Amygdala (tissue), 56 donors: Measurements from ENCODE around the gene PLEKHA6.

ENCODE experiments used
- DNase-seq, 56 donors: peaks; one replicate each; lab custom pipeline; 2025; lab: John Stamatoyannopoulos, UW

The PLEKHA6 gene

DNA sequence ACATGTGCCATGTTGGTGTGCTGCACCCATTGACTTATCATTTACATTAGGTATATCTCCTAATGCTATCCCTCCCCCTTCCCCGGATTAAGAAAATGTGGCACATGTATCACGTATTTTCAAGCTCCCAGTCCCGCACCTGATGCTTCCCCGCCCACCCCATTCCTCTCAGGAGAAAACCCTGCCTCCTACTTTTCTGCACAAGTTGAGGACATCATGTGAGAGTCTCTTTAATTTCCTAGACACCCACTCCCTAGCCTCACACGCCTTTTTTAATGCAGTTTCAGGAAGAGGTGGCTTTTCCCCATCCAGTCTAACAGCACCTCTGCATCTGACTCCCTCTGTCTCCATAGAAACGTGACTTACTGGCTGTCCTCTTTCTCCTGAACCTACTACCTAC lies 87.8 kb downstream of the PLEKHA6 start:
- no peak for DNase-seq

DNA sequence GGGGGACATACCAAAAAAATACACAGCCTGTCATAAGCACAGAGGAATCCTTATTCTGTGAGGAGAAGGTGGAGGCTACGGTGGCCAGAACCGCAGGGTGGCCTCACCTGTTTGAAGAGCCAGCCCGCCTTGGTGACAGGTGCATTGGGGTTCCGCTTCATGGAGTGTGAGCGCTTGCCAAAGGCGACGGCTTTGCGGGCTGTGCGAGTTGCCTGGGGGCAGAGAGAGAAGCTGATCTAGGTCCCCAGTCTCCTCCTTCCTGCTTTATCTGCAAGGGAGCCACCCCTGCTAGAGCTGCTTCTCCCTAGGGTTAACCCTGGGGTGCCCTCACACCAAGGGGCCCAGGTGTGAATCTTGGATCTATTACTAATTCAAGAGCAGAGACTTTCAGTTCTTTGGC lies 91.6 kb downstream of the PLEKHA6 start:
- DNase-seq = no peak

DNA sequence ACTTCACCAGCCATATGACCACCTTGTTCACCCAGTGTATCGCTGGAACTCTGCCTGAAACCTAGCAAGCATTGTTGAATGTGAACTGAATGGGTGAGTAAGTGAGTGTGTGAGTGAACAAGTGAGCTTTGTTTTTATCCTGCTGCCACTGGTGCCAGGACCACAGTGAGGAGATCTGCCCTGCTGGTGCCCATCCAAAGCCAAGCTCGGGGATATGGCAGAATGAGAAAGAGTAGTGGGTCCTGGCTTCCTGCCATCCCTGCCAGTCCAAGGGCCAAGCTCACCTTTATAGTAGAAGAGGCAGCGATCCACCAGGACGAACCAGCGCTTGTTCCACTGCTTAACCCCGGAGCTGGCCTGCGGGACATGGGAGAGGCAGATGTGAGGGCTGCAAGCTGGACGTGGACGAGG lies 92.5 kb downstream of the PLEKHA6 start:
- DNase-seq = peak in 45 of 56 donors; percentile 24 to 88 (median 59)

DNA sequence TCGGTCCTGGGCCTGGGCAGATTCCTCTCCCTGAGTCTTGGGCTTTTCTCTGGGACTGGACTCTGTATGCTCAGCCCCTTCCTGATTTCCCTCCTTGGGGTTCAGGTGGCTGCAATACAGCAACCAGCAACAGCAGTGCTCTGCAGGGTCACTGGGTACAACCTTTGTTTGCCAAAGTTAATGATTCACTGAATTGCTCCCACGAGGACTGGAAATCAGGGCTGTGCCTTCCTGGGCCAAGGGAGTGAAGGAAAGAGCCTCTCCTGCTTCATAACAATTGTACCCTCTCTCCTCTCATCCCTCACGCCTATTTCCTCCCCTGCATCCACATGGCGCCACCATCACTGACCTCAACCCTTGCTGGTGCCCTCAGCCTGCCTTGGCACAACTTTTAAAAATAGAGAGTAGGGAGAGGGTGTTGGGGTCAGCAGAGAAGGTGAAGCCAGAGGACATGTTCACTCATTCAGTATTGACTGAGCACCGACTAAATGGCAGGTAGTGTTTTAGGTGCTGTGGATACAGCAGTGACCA lies 93.2 kb downstream of the PLEKHA6 start:
- no peak for DNase-seq

DNA sequence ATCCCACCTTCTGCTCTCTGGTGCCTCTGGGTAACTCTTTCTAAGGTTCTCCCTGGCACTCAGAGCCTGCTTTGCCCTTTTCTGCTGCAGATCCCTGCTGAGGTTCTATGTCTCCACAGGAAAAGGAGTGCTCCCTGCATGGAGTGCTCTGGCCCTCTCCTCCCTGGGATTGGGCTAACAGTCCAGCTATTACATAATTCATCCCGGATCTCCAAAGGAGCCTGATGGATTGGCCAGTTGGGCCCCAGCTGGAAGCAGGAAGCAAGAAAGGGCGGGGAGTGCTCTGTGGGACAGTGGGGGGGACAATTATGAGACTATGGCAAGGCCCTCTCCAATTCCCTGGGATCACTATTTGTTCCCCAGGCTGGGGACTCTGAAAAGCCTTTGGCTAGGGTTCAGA lies 94.1 kb downstream of the PLEKHA6 start:
- DNase-seq = no peak

DNA sequence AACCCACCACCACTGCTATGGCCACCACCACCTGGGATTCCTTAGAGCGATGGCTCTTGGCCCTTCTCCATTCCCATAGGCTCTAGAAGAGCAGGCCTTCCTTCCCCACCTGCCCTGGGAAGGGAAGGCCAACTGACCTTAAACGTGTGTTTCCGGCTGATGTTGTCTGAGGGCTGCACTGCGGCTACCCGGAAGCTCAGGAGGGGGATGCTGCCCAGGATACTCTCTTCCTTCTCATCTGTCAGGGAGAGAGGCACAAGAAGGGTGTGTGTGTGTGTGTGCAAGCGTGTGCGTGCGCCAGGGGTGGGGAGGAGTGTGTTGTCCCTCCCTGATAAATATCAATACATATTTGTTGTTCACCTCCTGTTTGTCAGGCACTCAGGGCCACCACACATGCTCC lies 94.9 kb downstream of the PLEKHA6 start:
- DNase-seq = no peak

DNA sequence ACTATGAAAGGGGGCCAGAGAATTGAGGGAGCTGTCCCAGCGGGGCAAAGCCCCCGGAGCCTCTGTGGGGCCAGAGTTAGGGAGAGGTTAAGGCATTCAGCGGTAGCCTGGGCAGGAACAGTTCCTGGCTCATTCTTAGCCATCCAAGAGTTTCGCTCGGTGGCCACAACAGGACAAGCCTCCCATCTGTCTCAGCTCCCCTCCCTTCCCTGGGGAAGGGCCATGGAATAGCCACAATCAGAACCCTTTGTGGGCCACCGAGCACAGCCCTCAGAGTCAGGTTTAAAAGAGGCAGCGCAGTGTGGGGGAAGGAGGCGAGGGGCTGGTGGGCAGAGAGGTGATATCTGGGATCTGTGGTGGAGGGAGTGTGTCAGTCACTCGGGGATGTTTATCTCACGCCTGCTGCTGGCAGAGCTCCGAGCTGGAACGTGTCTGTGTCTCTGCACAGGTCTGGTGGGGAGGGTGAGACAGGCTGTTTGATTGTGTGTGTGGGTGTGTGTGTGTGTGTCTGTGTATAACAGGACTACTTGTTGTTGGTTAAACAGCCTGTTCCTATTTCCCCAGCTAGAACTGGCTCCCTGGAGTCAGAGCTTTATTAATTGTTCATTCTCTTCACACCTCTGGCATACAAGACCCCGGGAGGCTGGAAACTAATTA lies 96.3 kb downstream of the PLEKHA6 start:
- peak in 16 of 56 donors; percentile 24 to 69 (median 49) for DNase-seq

DNA sequence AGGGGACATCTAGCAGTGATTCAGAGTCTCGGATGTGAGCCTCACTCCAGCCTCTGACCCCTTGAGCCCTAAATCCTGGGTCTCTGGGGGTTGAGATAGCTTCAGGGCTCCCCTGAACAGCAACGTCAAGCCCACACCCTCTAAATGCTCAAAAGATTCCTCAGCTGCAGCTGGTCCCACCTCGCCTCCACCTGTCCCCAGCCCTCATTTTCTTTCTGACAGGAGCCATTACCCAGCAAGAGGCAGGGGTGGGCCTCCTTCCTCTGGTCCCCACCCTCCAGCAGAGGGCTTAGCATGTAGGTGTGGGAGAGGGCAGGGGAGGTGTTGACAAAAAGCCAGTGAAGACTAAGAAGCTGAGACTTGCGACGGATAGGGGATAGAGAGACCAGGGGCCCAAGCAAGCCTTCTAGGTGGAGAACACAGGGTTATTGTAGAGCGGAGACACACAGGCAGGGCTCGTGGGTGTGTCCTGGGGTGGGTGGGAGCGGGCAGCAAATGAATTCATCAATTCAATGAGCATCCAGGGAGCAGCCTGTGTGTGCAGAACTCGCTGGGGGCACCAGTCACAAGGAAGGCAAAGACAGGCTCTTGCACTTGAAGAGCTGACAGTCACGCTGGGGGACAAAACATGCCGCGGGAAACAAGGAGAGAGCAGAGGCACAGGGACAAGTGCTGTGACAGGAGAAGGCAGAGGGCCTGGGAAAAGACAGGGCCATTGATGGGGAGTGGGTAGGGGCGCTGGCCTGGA lies 97.0 kb downstream of the PLEKHA6 start:
- DNase-seq = peak in 3 of 56 donors; percentile 28 to 60 (median 47)

DNA sequence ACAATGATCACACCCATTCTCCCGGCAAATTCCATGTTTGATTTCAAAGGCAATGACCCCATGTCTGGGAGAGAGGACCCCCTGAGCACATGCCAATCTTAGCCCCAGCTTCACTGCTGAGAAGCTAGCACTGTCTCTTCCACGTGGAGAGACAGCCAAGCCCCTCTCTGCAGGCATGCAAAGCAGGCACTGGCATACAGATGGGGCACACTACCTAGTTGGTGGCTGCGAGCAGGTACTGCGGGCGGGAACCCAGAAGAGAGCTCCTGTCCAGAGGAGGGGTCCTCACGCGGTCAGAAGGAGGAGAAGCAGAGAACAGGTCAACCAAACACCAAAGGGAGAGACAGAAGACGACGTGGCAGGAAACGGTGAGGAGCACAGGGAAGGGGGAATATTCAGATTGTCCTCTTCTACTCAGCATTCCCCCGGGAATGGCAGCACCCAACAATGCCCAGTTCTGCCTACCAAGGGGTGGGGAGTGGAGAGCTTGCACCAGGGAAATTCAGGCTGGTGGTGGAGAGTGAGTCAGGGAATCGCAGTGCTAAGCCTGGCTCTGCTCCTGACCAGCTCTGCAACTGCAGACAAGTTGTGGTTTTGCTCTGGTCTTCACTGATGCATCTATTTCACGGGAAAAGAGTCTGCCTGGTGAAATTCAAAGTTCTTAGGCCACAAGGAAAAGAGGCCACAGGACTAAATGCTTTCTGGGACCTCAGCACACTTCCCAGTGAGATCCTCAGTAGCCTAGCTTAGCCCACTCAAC lies 97.8 kb downstream of the PLEKHA6 start:
- no peak for DNase-seq

DNA sequence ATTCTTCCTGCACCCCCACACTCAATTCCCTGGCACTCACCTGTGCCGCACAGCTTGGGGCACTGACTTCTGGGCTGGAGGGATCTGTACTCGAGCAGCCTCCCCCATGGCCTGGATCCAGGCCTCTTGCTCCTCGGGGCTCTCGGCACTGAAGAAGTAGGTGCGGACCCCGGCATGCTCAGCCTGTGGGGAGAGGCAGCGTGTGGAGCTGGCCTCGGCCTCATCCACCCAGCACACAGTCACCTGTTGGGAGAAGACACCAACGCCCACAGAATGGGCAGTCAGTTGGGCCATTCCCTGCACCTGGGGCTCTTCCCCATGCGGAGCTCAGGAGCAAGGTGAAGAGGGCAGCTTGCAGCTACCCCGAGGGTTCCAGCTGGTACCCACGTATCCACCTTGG lies 98.5 kb downstream of the PLEKHA6 start:
- no peak for DNase-seq

DNA sequence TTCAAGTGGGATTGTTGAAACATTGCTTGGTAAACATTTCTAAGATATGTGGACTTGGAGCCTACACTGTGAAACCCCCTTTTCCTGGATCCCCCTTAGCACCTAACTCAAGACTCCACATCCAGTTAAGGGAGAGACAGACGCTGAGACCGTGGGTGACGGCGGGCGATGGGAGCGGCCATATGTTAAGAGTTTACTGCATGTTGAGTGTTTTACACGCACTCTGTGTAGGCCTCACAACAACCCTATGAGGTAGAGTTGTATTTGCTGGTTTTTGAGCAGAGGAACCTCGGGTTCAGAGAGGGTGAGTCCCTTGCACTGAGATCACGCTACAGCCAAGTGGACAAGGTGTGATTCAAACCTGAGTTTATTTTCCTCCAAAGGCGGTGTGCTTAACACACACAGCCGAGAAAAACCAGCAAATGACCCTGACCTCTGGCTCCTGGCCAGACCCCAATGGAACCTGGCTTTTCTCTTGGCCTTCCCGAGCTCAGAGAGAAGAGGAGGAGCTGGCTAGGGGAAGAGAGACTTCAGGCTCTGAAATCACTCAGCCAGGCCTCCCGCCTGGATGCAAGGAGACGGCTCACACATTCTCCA lies 99.0 kb downstream of the PLEKHA6 start:
- no peak for DNase-seq

DNA sequence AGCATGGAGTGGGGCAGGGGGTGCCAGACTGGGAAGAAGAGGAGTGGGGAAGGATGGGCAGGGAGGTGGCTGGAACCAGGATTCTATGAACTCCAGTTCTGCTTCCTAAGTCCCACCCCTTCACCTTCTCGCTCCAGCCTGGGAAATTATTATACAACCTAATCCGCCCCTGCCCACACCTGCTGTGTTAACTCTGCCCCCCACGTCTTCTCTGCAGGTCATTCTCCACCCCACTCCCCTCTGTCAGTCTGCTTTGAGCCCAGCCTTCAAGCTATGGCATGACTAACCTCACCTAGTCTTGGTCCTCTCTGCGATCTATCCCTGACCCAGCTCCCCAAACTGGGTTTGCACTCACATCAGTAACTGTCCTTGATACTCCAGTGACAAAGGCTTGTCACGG lies 99.9 kb downstream of the PLEKHA6 start:
- DNase-seq = no peak

DNA sequence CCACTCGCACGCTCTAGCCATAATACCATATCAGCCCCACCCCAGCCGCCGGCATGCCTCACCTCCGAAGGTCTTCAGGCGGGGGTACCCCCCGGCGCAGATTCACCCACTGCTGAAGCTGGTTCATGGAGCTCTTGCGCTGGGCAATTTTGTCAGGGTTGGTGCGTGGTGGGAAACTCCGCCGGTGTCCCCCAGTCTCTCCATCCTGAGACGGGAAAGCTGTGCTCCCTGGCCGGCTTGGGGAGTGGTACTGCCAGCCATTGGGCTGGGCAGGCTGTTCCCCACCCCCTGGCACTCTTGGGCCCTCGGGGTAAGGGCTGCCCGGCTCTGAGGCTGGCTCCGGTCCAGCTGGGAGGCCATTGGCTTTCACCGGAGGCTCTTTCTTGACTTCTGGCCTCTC lies 100.5 kb downstream of the PLEKHA6 start:
- DNase-seq = no peak

DNA sequence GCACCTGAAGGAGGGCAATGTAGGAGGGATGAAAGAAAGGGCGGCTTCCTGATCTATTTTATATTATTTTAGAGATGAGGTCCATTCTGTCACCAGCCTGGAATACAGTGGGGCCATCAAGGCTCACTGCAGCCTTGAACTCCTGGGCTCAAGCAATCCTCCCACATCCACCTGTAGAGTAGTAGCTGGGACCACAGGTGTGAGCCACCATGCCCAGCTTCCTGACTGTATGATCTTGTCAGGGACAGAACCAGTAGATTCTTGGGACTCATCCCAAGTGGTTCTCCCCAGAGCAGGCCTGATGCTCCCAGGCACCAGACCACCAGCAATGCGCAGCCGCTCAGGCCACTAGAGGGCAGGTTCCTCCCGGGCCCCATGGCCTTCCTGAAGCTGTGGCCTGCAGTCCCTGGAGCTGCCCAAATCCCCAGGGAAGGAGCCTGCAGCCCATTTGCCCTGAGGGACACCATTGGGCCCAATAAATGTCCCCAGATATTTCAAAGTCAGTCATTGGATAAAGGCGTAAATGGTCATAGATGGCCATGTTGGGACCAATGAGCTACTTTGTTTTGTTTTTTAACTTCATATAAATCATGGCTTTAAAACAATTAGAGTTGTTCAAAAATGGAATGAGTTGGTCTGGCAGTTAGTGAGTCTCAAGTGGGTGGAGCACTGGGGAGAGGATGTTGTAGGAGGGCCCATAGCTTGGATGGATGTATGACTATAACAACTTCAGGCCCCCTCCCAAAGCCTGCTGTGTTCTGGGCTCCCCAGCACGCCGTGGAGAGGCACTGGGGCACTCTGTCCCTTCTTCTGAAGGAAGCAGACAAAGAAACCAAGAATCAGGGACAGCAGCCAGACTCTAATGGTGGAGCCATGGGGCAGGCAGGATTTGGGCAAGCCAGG lies 101.3 kb downstream of the PLEKHA6 start:
- peak in 32 of 56 donors; percentile 13 to 79 (median 48) for DNase-seq

DNA sequence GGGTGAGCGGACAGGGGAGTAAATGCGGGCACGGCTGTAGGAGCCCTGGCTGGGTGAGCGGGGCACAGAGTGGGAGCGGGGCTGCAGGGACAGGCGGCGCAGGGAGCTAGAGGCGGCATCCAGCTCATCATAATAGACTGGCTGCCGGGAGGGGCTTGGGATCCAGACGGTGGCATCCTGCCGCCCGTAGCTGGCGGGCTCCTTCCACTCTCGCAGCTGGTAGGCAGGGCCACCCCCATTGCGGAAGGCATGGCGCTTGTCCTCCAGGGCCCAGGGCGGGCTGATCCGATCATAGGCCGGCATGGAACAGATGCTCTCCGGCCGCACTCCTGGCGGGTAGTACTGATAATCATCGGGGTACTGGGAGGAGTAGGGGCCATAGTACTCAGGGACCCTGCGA lies 102.3 kb downstream of the PLEKHA6 start:
- peak in 8 of 56 donors; percentile 22 to 50 (median 36) for DNase-seq

DNA sequence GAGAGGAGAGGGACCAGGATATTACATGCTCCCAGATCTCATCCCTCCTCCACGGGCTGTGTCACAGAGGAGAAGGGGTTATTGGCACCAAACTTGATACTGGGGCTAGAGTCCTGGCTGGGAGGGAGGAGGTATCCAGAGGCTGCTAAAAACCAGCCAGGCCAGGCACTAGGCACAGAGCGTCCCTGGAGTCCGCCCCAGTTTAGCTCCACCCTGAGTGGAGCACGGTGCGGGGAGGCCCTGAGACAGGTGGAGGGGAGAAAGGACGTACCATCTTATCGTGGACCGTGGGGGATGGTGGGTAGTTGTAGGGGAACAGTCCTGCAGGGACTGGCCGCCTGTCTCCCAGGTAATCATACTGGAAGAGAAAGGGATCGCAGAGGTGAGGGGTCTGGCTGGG lies 103.2 kb downstream of the PLEKHA6 start:
- no peak for DNase-seq

DNA sequence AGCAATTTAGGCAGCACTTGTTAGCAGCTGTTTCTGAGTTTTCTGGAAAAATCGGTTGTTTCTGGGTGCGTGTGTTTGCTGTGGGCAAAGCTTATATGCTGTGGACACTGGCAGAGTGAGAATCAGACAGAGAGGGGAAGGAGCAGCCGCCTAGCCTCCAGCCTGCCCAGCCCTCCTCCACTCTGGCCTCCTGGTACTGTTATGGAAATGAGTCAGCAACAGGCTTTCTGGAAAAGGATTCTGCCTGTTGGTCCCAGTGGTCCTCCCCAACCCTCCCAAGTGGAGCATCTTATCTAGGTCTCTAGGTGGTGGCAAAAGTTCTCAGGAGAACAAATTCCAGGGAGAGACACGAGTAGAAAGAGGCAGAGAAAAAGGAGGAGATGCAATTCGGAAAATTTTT lies 103.8 kb downstream of the PLEKHA6 start:
- no peak for DNase-seq

DNA sequence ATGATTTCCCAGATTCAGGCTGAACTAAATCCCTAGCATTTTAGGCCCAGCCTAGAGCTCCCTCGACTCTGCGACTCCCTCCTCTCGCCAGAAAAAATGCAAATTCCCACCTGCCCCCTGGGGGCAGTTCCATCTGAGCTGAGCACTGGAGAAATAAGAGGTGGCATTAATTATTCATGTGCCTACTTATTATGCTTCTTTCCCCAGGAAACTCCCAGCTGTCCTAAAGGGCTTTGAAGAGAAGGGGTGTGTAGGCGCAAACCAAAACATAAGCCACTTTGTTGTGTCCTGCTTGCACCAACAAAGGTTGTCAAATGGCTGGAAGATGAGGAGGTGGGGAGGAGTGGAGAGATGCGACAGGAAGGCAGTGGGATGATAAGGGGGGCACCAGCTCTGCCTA lies 104.5 kb downstream of the PLEKHA6 start:
- no peak for DNase-seq

DNA sequence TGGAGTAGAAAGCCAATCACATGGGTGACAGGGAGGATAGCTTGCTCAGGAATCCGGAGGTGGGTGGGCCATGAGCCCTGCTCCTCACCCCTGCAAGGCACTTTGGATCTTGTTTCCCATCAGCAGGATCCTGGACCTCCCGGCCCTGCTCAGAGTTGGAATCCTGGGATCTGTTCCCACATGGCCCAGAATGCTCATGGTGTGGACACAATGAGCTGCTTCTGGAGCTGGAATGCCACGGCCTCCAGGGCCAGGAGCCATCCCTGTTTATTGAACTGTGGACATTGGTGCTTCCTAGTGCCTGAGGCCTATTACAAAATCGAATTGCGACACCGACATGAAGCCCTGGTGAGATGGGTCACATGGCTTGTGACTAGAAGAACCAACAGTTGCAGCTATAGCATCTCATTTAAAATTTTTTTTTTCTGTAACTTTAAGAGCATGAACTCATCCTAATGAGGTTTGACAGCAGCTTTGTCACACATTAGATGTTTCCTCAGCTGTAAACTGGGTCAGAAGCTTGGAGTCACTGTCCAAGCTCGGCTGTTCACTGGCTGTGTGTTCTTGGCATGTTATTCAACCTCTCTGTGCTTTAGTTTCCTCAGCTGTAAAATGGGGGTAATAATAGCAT lies 105.6 kb downstream of the PLEKHA6 start:
- DNase-seq = no peak
